GM20000 (cell line): ENCODE measurements around the gene CCDC73.
A peak's percentile ranks its signal among the peaks of the same experiment; 100 is the strongest.

Experiments used
- DNase-seq: peaks from one replicate; pipeline ENCODE4 v3.0.0; 2012; ENCODE audit warnings: low spot score
- TF ChIP-seq, protein P1 (sequence below): IDR thresholded peaks from 2 replicates; pipeline ENCODE4 v1.5.1; 2012; ENCODE audit warnings: mild to moderate bottlenecking, control low read depth; ENCODE audit errors: extremely low read depth, missing control alignments

The CCDC73 gene

DNA sequence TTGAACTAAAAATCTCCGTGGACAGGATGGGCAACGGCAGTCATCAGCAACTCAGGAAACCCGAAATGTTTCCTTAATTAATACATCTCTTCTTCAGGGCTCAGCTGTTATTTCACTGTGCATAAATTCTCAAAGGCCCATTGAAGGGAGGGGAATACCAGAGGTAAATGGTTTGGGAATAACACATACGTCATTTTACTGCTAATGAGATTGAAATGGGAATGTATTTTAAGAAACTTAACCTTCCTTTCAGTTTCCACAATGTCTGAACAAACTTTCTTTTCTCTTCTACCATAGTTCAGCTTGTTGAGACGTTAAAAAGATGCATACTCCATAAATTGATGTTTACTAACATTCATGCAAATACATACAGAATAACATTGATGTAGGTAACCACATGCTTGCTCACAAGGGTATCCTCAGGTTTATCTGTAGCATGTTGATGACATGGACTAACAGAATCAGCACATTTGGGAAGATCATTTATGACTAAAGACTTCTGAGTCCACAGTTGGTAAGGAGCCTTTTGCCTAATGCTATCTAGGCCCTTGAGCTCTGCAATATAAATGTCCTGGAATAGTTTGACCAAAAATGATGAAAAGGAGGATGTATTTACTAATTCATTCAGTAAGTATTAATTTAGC, 27.6 kb upstream of the CCDC73 start:
- TF ChIP-seq, protein P1, sequence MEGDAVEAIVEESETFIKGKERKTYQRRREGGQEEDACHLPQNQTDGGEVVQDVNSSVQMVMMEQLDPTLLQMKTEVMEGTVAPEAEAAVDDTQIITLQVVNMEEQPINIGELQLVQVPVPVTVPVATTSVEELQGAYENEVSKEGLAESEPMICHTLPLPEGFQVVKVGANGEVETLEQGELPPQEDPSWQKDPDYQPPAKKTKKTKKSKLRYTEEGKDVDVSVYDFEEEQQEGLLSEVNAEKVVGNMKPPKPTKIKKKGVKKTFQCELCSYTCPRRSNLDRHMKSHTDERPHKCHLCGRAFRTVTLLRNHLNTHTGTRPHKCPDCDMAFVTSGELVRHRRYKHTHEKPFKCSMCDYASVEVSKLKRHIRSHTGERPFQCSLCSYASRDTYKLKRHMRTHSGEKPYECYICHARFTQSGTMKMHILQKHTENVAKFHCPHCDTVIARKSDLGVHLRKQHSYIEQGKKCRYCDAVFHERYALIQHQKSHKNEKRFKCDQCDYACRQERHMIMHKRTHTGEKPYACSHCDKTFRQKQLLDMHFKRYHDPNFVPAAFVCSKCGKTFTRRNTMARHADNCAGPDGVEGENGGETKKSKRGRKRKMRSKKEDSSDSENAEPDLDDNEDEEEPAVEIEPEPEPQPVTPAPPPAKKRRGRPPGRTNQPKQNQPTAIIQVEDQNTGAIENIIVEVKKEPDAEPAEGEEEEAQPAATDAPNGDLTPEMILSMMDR, result no peak
- DNase-seq, result no peak

DNA sequence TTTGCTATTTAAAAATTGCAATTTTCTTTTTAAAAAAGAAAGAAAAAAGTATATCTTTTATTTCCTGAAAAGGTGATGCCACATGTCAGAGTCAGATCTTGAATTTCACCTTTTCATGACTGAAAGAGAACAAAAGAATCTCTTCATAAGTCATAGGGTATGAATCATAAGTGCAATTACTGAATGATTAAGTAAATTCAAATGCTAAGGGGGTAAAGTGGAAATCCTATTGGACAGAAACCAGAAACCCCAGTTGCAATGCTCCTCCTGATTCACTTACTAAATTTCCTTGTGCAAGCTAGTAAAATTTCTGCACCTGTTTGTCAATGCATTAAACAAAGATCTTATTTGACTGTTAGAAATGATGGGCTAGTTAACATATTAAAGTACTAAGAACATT, 27.1 kb upstream of the CCDC73 start:
- no peak for DNase-seq
- TF ChIP-seq, protein P1, result no peak

DNA sequence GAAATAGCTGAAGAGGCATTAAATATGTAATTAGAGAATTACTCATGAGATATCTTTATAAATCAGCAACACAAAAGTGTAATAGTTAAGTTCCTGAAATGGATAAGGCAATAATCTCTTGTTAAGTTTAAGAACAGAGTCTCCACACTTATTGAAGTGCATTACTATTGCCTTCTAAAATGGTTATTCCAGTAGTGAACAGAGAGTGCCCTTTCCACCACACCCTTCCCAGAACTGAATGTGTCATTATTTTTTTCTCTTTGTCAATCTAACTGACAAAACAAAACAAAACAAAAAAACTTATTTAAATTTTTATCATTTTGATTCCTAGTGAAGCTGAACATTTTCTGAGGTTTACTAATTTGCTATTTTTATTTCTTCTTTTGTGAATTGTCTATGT, 26.0 kb upstream of the CCDC73 start:
- TF ChIP-seq, protein P1, result no peak
- DNase-seq, result no peak

DNA sequence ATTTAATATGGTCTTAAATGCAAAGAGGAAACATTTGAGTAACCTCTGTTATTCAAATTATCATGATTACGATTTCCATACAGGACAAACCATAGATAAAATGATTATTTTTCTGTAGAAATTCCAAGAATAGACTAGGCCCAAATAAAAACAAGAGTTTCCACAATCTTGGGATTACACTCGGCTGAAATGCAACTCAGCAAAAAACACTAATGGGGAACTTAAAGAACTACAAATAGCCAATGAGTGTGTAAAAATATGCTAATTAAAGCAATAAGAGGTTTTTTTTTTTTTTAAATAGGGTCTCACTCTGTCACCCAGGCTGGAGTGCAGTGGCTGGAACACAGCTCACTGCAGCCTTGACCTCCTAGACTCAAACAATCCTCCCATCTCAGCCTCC, 24.7 kb upstream of the CCDC73 start:
- no peak for DNase-seq
- TF ChIP-seq, protein P1, result no peak

DNA sequence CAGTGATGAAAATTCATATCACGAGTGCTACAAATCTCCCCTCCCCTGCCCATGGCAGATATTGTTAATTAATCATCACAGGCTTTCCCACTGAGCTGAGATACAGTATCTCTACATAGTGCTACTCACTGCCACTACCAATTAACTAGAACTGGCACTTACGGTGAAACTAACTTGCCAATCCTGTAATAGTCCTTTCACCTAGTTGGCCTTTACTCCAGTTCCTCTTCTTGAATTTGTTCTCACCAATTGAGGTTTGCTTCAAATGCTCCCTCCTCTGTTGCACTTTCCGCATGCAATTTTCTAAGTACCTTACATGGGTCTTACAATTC, 23.4 kb upstream of the CCDC73 start:
- TF ChIP-seq, protein P1, result no peak

DNA sequence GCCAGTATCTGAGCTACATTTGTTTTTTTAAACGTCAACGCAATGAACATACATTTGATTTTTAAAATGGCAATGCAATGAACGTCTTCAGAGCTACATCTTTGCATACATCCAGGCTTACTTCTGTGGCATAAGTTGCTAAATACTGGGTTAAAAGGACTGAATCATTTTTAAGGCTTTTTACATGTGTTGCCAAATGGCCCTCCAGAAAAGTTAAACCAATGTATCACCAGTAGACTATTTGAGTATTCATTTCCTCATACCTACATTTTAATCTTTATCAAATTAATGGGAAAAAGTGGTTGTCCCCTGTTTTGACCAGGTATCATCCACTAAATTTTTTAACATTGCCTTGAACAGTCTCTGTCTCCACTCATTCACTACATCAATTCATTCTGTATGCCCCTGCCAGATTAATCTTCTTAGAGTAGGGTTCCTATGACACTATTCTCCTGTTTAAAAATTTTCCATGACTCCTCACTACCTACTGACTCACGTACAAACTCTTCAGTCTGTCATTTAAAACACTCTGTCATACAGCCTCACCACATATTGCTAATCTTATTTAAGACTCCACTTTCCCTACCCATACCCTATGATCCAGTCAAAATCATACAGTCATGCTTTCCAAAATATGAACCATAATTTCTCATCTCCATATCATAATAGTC, 22.9 kb upstream of the CCDC73 start:
- TF ChIP-seq, protein P1, result no peak
- no peak for DNase-seq

More for the DNA sequence above, 23.4 kb upstream of the CCDC73 start:
- DNase-seq, result no peak

DNA sequence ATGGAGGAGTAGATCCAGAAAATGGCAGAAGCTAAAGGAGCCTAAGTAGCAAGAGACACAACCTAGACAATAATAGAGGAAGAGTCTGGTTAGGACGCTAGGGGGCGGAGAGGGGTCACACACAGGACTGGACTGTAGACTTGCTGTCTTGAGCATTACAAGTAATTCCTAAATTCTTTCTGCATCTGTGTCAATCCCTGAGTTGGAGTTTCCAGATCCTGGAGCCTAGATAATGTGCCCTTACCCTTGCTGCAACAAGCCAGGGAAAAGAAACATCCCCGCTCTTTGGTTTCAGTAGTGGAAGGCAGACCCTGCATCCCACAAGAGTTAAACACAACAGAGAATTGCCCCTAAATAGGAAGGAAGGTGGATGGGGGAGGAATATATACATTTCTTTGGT, 14.9 kb upstream of the CCDC73 start:
- TF ChIP-seq, protein P1, result peak; percentile 55

More for the DNA sequence above, 14.9 kb upstream of the CCDC73 start:
- peak; percentile 71 for DNase-seq
